NCI-H345 (cell line): ENCODE measurements around the gene NOP9.
A peak's percentile ranks its signal among the peaks of the same experiment; 100 is the strongest.

ENCODE experiments used
- DNase-seq: peaks from one replicate; lab custom pipeline; 2025; lab: John Stamatoyannopoulos, UW

Gene NOP9

GRCh38 chr14:24308342-24309124 lies 8.9 kb downstream of the NOP9 start:
- DNase-seq: no peak

GRCh38 chr14:24309538-24310264 lies 10.1 kb downstream of the NOP9 start, which contains the start of gene LTB4R2:
LTB4R2 (plus strand) TSS chr14:24310140; CDS start chr14:24310665, 525 bp downstream.
- DNase-seq: no peak

- DNase-seq: no peak
These were observed 10.6 kb downstream of the NOP9 start for GRCh38 chr14:24310265-24310645.

GRCh38 chr14:24310646-24311604 lies 11.3 kb downstream of the NOP9 start, which contains the start of gene LTB4R:
LTB4R (plus strand) TSS chr14:24311502; CDS start chr14:24315652, 4,150 bp downstream.
- DNase-seq: no peak

GRCh38 chr14:24311837-24312615 lies 12.4 kb downstream of the NOP9 start:
- no peak for DNase-seq

- DNase-seq: no peak
These were observed 13.3 kb downstream of the NOP9 start for GRCh38 chr14:24312736-24313507.

GRCh38 chr14:24313913-24314312 lies 14.3 kb downstream of the NOP9 start:
- DNase-seq: no peak

- DNase-seq: no peak
These were observed 14.9 kb downstream of the NOP9 start for GRCh38 chr14:24314377-24315193.

GRCh38 chr14:24315243-24315806 lies 15.7 kb downstream of the NOP9 start:
- no peak for DNase-seq

- peak; percentile 33 for DNase-seq
These were observed 16.4 kb downstream of the NOP9 start for GRCh38 chr14:24315807-24316596.

- DNase-seq: peak; percentile 33
These were observed 16.9 kb downstream of the NOP9 start for GRCh38 chr14:24316597-24316950.

- DNase-seq: no peak
These were observed 17.7 kb downstream of the NOP9 start for GRCh38 chr14:24317141-24317928.

- no peak for DNase-seq
These were observed 21.7 kb downstream of the NOP9 start for GRCh38 chr14:24321212-24321975.

GRCh38 chr14:24322672-24323071 lies 23.0 kb downstream of the NOP9 start:
- no peak for DNase-seq

GRCh38 chr14:24323341-24323740 lies 23.7 kb downstream of the NOP9 start:
- DNase-seq: no peak

- DNase-seq: no peak
These were observed 24.4 kb downstream of the NOP9 start for GRCh38 chr14:24324024-24324423.

- DNase-seq: no peak
These were observed 25.4 kb downstream of the NOP9 start for GRCh38 chr14:24325041-24325530.
